HepG2 (cell line): ENCODE data around the gene UPB1. TPM values are rescaled to one million over a fixed set of nuclear protein-coding genes. Genes with fewer than 3 reads are reported as not detected.

Experiments
- ARID2 ChIP-seq: sonication (generic); formaldehyde crosslinking; IDR thresholded peaks from 2 replicates; pipeline ENCODE4 v1.8.1; 2022; ENCODE audit warnings: mild to moderate bottlenecking, missing genetic modification reagents, borderline replicate concordance
- DPF2 ChIP-seq: sonication (generic); formaldehyde crosslinking; IDR thresholded peaks from 2 replicates; pipeline ENCODE4 v1.4.0; 2020; ENCODE audit warnings: mild to moderate bottlenecking, low read depth, missing genetic modification reagents, borderline replicate concordance
- EZH2 ChIP-seq: conservative IDR thresholded peaks from 2 replicates; pipeline ENCODE4 v1.6.1; 2012; ENCODE audit warnings: mild to moderate bottlenecking, low read depth, low read length, moderate library complexity
- KMT2A ChIP-seq: sonication (generic); formaldehyde crosslinking; IDR thresholded peaks from 2 replicates; pipeline ENCODE4 v1.4.0; 2020; ENCODE audit warnings: missing genetic modification reagents
- NCOR1 ChIP-seq: fragments of 200-600 bp; sonication (generic); IDR thresholded peaks from 2 replicates; pipeline ENCODE4 v1.7.0; 2017; ENCODE audit warnings: antibody characterized with exemption, low read length, borderline replicate concordance
- NFKB2 ChIP-seq: sonication (generic); formaldehyde crosslinking; IDR thresholded peaks from 2 replicates; pipeline ENCODE4 v1.4.0; 2020; ENCODE audit warnings: missing genetic modification reagents, borderline replicate concordance
- NR0B2 ChIP-seq: sonication (generic); formaldehyde crosslinking; IDR thresholded peaks from 2 replicates; pipeline ENCODE4 v1.4.0; 2020; ENCODE audit warnings: mild to moderate bottlenecking, missing genetic modification reagents
- POLR2G ChIP-seq: fragments of 200-400 bp; formaldehyde crosslinking; IDR thresholded peaks from 2 replicates; pipeline ENCODE4 v1.6.1; 2018; ENCODE audit warnings: mild to moderate bottlenecking, low read depth, low read length, moderate library complexity
- TARDBP ChIP-seq: sonication (generic); formaldehyde crosslinking; IDR thresholded peaks from 2 replicates; pipeline ENCODE4 v1.8.0; 2022; ENCODE audit warnings: mild to moderate bottlenecking, missing genetic modification reagents
- TEAD2 ChIP-seq: sonication (generic); formaldehyde crosslinking; IDR thresholded peaks from 2 replicates; pipeline ENCODE4 v1.9.0; 2021; ENCODE audit warnings: missing genetic modification reagents
- TSC22D2 ChIP-seq: sonication (generic); formaldehyde crosslinking; IDR thresholded peaks from 2 replicates; pipeline ENCODE4 v1.5.1; 2020; ENCODE audit warnings: missing genetic modification reagents, mild to moderate bottlenecking, borderline replicate concordance
- XRCC5 ChIP-seq: fragments of 200-400 bp; formaldehyde crosslinking; optimal IDR thresholded peaks from 2 replicates; pipeline ENCODE3; 2017; ENCODE audit warnings: mild to moderate bottlenecking, low read length
- ZNF124 ChIP-seq: sonication (generic); formaldehyde crosslinking; IDR thresholded peaks from 2 replicates; pipeline ENCODE4 v1.4.0; 2020; ENCODE audit warnings: missing genetic modification reagents
- ZNF232 ChIP-seq: sonication (generic); formaldehyde crosslinking; IDR thresholded peaks from 2 replicates; pipeline ENCODE4 v1.4.0; 2020; ENCODE audit warnings: missing genetic modification reagents, borderline replicate concordance
- ZNF530 ChIP-seq: sonication (generic); formaldehyde crosslinking; IDR thresholded peaks from 2 replicates; pipeline ENCODE4 v1.5.0; 2020; ENCODE audit warnings: low read depth, mild to moderate bottlenecking, missing genetic modification reagents
- ZNF543 ChIP-seq: sonication (generic); formaldehyde crosslinking; IDR thresholded peaks from 2 replicates; pipeline ENCODE4 v1.4.0; 2020; ENCODE audit warnings: mild to moderate bottlenecking, missing genetic modification reagents
- ZNF550 ChIP-seq: sonication (generic); formaldehyde crosslinking; IDR thresholded peaks from 2 replicates; pipeline ENCODE4 v1.4.0; 2020; ENCODE audit warnings: mild to moderate bottlenecking, missing genetic modification reagents, borderline replicate concordance
- ZNF674 ChIP-seq: sonication (generic); formaldehyde crosslinking; IDR thresholded peaks from 2 replicates; pipeline ENCODE4 v1.5.0; 2020; ENCODE audit warnings: low read depth, mild to moderate bottlenecking, missing genetic modification reagents
- ZNF724P ChIP-seq: sonication (generic); formaldehyde crosslinking; IDR thresholded peaks from 2 replicates; pipeline ENCODE4 v1.8.0; 2022; ENCODE audit warnings: missing genetic modification reagents, borderline replicate concordance
- polyA plus RNA-seq, 8 experiments: library from polyadenylated mRNA; depleted of rRNA in 3 of 8; stranded (reverse) in 7 of 8; unstranded in 1 of 8; fragments of >200 nt; fragmentation: Illumina TruSeq in 4 of 8; extraction: Trizol in 4 of 8; gene quantifications; 2 replicates each; pipeline versions ENCODE4 v1.2.1 to v1.2.3, GENCODE V29; 2011 to 2016; ENCODE audit warnings: low read depth in 4 of 8, missing spikeins in 1 of 8, mixed read lengths in 1 of 8; ENCODE audit not compliant: insufficient read depth in 1 of 8
- total RNA-seq, 5 experiments: library from RNA; depleted of rRNA; stranded (reverse); fragments of >200 nt; fragmentation: Illumina TruSeq; extraction: Trizol; gene quantifications; 2 replicates each; pipeline ENCODE4 v1.2.3, GENCODE V29; 2016; ENCODE audit warnings: low read depth in 1 of 5
- TF ChIP-seq, protein P1 (sequence below), 2 experiments: IDR thresholded peaks; 2 replicates each; pipeline ENCODE4 v1.6.1; 2011 to 2012; ENCODE audit warnings: low read length in 2 of 2, borderline replicate concordance in 1 of 2, low read depth in 1 of 2, mild to moderate bottlenecking in 1 of 2, moderate library complexity in 1 of 2
- TF ChIP-seq, protein P2 (sequence below): sonication (generic); formaldehyde crosslinking; IDR thresholded peaks from 2 replicates; pipeline ENCODE4 v1.5.0; 2020; ENCODE audit warnings: mild to moderate bottlenecking, missing genetic modification reagents

The UPB1 gene
- total and polyA plus RNA-seq, 2 of the 13 experiments (the other 11 are each of a cell fraction or from before 2014, with no cell fraction given) = 0.38 to 1.2 TPM

DNA sequence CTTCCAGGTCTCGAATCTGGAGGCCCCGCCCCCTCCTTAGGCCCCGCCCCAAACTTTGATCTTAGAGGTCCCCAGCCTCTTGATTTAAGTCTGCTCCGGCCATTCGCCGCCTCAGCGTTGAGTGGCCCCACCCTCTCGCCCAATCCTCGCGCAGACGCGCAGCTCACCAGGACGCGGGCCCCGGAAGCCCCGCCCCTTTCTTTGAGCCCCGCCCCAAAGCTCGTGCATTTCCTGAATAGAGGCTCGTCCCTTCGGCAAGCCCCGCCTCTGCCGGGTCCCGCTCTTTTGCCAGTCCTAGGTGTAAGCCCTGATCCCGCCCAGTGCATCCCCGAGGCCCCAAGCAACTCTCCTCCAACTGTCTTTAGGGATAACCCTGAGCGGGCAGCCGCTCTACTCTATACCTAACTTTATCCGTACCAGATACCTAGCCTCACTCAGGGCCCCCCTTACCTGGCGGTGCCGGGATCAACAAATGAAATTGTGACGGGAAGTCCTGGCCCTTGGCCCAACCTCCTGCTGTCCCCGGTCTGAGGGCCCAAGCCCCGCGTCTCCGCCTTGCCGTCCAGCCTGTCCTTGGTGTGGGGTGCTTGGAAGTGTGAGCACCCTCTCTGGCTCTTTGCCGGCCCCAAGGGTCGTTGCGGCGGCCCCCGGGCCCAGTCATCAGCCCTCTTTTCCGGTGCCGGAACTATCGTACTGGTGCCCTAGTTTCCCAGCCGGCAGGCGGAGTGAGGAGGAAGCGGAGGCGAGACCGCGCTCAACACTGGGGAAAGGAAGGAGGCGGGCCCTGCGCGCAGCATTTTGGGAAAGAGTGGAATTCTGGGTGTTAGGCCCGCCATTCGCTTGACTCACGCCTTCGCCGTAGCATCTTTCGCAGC is 60.3 kb downstream of the UPB1 start, which contains the start of gene SNRPD3 (continued):
- TF ChIP-seq, protein P1, sequence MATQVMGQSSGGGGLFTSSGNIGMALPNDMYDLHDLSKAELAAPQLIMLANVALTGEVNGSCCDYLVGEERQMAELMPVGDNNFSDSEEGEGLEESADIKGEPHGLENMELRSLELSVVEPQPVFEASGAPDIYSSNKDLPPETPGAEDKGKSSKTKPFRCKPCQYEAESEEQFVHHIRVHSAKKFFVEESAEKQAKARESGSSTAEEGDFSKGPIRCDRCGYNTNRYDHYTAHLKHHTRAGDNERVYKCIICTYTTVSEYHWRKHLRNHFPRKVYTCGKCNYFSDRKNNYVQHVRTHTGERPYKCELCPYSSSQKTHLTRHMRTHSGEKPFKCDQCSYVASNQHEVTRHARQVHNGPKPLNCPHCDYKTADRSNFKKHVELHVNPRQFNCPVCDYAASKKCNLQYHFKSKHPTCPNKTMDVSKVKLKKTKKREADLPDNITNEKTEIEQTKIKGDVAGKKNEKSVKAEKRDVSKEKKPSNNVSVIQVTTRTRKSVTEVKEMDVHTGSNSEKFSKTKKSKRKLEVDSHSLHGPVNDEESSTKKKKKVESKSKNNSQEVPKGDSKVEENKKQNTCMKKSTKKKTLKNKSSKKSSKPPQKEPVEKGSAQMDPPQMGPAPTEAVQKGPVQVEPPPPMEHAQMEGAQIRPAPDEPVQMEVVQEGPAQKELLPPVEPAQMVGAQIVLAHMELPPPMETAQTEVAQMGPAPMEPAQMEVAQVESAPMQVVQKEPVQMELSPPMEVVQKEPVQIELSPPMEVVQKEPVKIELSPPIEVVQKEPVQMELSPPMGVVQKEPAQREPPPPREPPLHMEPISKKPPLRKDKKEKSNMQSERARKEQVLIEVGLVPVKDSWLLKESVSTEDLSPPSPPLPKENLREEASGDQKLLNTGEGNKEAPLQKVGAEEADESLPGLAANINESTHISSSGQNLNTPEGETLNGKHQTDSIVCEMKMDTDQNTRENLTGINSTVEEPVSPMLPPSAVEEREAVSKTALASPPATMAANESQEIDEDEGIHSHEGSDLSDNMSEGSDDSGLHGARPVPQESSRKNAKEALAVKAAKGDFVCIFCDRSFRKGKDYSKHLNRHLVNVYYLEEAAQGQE (IDR thresholded peaks at IDR 0.05; ENCODE audit: borderline replicate concordance in 1 of 2, low read depth in 1 of 2, low read length in 2 of 2) = peak in 1 of 2 experiments; percentile 63; a peak in 1 of 4 replicates
- TF ChIP-seq NFKB2 (CRISPR knock-in tag) (peak; percentile 88; the same call in 1 of the 2 replicates), ZNF724P (CRISPR knock-in tag) (peak; percentile 46; the same call in 1 of the 2 replicates), XRCC5 (peak; percentile 98), POLR2G (peak; percentile 88), ZNF124 (CRISPR knock-in tag) (peak; percentile 75; the same call in 1 of the 2 replicates), ZNF232 (CRISPR knock-in tag) (0 out of 2 replicates have a peak, but pooled peaks have one; percentile 64), DPF2 (CRISPR knock-in tag) (no peak), ZNF530 (CRISPR knock-in tag) (no peak), TSC22D2 (CRISPR knock-in tag) (peak; percentile 84; the same call in 1 of the 2 replicates), TEAD2 (CRISPR knock-in tag) (no peak), ZNF674 (CRISPR knock-in tag) (no peak), KMT2A (peak; percentile 93), ZNF543 (peak; percentile 66), NR0B2 (no peak), ZNF550 (no peak), EZH2 (no peak), NCOR1 (peak; percentile 85; the same call in 1 of the 2 replicates), ARID2 (CRISPR knock-in tag) (peak; percentile 81; the same call in 1 of the 2 replicates), TARDBP (CRISPR knock-in tag) (peak; percentile 97)
- TF ChIP-seq, protein P2, sequence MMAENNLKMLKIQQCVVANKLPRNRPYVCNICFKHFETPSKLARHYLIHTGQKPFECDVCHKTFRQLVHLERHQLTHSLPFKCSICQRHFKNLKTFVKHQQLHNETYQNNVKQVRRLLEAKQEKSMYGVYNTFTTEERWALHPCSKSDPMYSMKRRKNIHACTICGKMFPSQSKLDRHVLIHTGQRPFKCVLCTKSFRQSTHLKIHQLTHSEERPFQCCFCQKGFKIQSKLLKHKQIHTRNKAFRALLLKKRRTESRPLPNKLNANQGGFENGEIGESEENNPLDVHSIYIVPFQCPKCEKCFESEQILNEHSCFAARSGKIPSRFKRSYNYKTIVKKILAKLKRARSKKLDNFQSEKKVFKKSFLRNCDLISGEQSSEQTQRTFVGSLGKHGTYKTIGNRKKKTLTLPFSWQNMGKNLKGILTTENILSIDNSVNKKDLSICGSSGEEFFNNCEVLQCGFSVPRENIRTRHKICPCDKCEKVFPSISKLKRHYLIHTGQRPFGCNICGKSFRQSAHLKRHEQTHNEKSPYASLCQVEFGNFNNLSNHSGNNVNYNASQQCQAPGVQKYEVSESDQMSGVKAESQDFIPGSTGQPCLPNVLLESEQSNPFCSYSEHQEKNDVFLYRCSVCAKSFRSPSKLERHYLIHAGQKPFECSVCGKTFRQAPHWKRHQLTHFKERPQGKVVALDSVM (CRISPR knock-in tag) = peak; percentile 66; the same call in 1 of the 2 replicates
